GM19043 (cell line): Measurements from ENCODE around the gene INHBC.
"Not testable (repeated sequence)": the region's sequence is repeated elsewhere in the genome, so short reads cannot be mapped to it uniquely, and the experiment has no call there.

ENCODE experiments used
- ATAC-seq: cut with Tn5 transposase; IDR thresholded peaks from one replicate; pipeline ENCODE4 v1.9.1; 2021; ENCODE audit warnings: low read depth; ENCODE audit not compliant: unreplicated experiment

INHBC gene

DNA sequence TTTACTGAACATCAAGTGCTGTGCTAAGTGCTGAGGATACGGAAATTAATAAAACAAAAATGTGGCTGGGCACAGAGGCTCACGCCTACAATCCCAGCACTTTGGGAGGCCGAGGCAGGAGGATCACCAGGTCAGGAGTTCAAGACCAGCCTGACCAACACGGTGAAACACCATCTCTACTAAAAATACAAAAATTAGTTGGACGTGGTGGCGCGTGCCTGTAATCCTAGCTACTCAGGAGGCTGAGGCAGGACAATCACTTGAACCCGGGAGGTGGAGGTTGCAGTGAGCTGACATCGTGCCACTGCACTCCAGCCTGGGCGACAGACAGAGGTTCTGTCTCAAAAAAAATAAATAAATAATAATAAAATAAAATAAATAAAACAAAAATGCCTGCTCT is 7.6 kb upstream of the INHBC start:
- not testable (repeated sequence) for ATAC-seq

DNA sequence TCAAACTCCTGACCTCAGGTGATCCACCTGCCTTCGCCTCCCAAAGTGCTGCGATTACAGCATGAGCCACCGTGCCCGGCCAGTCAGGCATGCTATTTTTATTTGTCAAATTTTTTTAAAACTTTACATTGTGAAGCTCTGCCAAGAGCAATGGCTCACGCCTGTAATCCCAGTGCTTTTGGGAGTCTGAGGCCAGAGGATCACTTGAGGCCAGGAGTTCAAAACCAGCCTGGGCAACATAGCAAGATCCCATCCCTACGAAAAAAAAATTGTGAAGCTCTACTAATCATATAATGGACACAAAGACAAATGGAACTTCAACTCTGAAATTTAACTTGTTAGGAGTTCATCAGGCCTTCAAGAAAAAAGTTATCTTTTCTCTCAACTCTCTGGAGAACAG is 5.6 kb upstream of the INHBC start:
- ATAC-seq = no peak

DNA sequence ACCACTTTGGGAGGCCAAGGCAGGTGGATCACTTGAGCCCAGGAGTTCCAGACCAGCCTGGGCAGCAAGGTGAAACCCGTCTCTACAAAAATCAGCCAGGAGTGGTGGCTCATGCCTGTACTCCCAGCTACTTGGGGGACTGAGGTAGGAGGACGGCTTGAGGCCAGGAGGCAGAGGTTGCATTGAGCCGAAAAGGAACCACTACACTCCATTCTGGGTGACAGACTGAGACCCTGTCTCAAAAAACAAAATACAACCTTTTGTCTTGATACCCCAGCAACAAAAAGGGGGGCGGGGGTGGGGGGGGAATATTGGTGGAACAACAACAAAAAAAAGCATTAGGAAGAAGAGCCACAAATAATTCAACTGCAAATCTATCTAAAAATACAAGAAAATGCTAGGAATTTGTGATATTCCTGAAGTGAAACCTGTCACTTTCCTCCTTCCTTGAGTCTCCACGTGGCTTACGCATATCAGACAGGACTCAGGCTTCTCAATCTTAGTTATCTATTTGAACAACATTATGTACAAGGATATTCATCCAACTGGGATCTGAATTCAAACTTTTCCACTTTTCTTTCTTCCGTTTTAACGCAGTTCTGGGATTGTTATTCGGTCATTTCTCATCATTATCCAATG is 5.0 kb upstream of the INHBC start:
- no peak for ATAC-seq

DNA sequence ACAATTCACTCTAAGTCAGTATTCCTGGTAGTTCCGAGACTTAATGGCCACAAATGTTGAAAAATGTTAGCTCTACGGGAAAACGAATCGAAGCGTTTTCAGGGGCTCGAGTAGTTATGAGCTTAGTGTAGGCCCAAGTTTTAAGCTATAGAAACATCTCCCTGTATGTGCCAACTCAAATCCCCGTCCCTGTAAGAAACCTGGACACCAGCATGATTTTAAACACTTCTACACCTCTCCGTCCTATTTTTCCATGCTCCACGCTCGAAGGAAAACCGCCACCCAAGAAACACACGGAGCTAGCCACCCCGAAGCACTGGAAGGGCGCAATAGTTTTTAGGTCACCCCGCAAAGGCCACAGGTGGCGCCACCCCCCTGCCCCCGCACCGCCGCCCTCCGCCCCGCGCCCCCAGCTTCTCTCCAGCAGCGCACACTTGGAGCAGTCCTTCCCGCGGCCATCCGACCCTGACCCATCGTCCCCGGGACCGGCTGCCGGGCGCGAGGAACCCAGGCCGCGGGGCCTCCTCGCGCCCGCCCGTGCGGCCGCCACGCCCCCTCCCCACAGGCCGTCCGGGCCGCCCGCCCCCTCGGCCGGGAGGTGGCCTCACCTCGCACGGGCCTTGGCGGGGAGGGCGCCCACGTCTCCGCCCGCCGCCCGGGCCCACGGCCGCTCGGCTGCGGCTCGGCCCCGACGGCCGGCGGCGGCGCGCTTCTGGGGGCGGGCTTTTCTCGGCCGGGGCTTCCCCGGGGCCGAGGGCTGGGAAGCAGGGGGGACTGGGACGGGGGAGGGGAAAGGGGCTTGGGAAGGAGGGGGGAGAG is 4.3 kb upstream of the INHBC start:
- ATAC-seq = peak; percentile 43

DNA sequence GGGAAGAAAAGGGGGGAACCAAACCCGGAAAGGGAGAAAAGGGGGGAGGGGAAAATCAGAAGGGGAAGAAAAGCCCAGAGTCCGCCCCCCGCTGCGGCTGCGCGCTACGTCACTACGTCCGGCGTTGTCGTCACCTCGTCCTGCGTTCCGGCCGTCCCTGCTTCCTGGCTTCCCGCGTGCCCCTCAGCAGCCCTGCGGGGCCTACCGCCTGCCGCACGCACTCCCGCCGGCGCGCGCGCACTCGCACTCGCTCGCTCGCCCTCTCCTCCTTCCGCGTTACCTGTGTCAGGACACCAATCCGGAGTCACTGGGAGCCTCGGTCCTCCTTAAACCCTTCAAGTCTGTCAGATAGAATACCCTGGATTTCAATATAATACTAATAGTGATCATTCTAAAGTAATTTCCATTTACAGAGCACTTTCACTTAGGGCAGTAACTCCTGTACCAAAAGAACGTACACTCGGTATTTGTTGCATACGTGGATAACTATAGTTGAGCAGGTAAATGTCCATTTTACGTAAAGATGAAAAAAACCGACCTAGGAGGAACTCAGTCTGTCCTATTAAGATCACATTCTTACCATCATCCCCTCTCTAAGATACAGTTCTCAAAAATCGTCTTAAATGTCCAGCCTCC is 3.5 kb upstream of the INHBC start, which contains the start of gene R3HDM2:
R3HDM2 (minus strand) TSS at position 113 of the 636 bp plus-strand sequence. CDS start 120,615 bp downstream, outside the sequence.
- ATAC-seq = peak; percentile 94

DNA sequence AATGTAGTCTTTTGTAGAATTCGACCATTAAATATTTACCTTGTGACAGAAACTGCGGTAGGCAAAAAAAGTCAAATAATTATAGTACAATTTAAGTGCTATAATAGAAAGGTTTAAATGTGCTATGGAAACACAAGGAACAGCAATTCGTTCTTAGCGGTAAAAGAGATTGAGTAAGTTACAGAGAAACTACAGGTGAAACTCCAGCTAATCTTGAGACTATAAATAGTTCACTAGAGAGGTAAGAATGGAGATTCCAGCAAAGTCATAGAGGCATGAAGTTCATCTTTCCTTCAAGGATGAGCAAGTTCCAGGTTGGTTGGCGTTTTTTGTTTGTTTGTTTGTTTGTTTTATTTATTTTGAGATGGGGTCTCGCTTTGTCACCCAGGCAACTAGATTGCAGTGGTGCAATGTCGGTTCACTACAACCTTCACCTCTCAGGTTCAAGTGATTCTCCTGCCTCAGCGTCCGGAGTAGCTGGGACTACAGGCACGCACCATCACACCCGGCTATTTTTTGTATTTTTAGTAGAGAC is 2.9 kb upstream of the INHBC start:
- no peak for ATAC-seq

DNA sequence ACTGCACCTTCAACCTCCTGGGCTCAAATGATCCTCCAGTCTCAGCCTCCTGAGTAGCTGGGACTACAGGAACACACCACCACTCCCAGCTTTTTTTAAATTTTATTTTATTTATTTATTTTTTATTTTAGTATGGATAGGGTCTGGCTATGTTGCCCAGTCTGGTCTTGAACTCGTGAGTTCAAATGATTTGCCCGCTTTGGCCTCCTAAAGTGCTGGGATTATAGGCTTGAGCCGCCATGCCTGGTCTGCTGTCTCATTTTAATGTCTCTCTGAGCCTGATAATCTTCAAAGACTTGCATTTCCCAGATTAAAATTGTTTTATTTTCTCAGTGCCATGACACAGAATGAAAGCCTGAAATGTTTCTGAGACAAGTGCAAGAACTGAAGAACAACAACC is 1.2 kb upstream of the INHBC start:
- ATAC-seq = no peak

DNA sequence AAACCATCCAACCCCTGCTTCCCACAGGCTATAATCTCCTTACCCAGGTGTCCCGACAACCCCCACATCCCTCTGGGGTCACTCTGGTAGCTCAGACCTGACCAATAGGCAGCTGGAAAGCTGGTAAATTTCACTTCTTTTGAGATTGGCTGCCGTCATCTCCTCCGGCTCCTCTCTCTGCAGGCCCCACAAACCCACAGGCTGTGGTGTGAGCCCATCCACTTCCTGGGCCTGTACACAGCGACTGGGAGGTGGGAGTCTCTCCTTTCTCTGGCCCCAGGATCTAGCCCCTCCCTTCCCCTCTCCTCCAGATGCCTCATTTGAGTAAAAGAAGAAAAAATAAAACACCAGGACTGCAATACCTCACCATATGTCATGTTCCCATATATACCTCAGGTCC is 709 bp downstream of the INHBC start:
- no peak for ATAC-seq

DNA sequence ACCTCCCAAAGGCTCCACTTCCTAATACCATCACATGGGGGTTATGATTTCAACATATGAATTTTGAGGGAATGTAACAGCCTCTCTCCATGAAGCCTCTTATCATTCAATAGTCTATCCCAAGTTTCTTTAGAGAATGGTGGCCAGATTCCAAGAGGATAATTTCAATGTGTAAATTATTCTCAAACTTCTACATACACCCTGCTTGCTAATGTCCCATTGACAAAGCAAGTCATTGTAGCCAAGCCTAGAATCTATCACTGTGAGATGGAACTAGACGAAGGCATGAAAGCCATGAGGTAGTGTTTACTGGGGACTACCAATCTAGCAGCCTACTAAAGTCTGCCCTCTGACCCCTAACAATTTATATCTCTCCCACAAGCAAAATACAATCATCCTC is 3.8 kb downstream of the INHBC start:
- ATAC-seq = no peak

DNA sequence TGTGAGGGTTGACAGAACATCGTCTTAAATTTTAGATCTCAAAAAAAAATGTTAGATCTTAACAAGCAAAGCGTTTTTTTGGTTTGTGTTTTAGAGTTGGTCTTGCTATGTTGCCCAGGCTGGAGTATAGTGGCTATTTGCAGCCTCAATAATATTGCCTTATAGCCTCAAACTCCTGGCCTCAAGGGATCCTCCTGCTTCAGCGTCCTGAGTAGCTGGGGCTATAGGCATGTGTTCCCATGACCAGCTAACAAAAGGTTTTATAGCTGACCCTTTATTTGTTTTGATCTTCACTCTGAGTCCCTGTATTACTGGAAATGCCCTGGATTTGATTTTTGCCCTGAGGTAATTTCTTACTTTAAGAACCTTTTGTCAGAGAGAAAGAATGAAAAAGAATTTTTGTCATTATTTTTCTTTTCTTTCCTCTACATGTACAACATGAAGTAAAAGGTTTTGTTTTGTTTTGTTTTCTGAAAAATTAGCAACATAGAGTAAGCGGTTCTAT is 5.2 kb downstream of the INHBC start:
- ATAC-seq = no peak

DNA sequence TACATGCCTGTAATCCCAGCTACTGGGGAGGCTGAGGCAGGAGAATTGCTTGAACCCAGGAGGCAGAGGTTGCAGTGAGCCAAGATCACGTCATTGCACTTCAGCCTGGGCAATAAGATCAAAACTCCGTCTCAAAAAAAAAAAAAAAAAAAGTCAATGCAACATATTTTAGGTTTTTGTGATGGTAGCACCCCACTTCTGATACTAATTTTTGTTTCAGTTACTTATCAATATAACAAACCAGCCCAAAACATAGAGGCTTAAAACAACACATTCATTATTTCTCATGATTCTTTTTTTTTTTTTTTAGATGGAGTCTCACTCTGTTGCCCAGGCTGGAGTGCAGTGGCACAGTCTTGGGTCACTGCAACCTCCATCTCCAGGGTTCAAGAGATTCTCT is 6.8 kb downstream of the INHBC start:
- not testable (repeated sequence) for ATAC-seq

DNA sequence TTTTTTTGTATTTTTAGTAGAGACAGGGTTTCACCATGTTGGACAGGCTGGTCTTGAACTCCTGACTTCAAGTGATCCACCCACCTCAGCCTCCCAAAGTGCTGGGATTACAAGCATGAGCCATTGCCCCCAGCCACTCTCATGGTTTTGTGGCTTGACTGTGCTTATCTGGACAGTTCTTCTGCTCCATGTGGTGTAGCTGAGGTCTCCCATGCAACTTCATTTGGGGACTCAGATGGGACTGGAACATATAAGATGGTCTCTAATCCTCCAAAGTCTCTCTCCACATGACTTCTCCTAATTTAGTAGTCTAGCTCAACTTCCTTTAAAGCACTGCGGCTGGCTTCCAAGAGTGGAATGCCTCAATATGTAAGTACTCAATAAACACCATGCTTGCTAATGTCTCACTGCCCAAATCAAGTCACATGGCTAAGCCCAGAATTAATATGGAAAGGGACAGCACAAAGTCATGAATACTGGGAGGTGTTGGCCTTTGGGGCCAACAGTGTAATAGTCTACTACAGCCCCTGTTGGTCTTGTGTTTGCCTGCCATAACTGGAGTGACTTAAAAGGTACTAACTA is 7.4 kb downstream of the INHBC start:
- ATAC-seq = no peak

DNA sequence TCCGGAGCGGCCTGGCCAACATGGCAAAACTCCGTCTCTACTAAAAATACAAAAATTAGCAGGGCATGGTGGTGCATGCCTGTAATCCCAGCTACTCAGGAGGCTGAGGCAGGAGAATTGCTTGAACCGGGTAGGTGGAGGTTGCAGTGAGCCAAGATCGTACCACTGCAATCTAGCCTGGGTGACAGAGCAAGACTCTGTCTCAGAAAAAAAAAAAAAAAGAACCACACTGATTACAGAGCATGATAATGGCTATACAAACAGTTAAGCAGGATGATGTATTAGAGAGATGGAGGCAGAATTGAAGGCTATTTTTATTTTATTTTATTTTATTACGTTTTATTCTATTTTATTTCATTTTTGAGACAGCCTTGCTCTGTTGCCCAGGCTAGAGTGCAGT is 9.8 kb downstream of the INHBC start:
- not testable (repeated sequence) for ATAC-seq

DNA sequence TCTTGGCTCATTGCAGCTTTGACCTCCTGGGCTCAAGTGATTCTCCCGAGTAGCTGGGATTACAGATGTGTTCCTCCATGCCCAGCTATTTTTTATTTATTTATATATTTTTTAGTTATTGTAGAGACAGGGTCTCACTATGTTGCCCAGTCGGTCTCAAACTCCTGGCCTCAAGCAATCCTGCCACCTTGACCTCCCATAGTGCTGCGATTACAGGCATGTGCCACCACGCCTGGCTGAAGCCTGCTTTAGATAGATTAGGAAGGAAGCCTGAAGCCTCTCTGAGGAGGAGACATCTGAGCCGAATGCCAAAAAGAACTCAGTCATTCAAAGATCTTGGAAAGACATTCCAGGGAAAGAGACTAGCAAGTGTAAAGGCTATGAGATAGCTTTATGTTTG is 10.2 kb downstream of the INHBC start:
- ATAC-seq = no peak

DNA sequence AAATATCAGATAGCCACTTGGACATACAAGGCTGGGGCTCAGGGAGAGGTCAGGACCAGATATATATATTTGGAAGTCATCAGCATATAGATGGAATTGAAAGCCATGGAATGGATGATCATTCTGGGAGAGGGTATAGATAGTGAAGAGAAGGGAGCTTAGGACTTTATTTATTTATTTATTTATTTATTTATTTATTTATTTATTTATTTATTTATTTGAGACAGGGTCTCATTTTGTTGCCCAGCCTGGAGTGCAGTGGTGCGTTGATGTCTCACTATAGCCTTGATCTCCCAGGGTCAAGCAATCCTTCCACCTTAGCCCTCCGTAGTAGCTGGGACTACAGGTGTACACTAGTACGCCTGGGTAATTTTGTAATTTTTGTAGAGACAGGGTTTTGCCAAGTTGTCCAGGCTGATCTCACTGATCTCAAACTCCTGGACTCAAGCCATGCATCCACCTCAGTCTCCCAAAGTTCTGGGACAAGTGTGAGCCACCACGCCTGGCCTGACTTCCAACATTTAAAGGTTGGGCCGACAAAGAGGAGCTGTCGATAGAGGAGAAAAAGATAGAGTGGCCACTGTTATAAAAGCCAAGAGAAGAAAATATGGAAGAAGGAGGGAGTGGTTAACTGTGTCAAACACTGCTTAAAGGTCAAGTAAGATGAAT is 11.8 kb downstream of the INHBC start:
- no peak for ATAC-seq

DNA sequence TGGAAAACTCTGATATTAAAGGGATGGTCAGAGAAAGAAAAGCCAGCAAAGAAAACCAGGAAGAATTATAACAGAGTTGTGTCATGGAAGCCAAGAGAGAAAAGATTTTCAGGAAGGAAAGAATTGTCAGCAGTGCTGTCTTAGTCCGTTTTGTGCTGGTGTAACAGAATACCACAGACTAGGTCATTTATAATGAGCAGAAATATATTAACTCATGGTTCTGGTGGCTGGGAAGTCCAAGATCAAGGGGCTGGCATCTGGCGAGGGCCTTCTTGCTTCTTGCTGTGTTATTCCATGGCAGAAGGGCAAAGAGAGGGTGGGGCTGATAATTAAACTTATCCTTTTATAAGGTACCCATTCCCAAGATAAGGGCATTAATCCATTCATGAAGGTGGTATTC is 14.1 kb downstream of the INHBC start:
- no peak for ATAC-seq

DNA sequence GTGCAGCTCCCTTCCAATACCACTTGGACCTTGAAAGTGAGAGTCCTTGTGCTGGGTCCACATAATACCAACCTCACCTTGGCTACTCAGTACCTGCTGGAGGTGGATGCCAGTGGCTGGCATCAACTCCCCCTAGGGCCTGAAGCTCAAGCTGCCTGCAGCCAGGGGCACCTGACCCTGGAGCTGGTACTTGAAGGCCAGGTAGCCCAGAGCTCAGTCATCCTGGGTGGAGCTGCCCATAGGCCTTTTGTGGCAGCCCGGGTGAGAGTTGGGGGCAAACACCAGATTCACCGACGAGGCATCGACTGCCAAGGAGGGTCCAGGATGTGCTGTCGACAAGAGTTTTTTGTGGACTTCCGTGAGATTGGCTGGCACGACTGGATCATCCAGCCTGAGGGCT is 14.8 kb downstream of the INHBC start:
- ATAC-seq = no peak

DNA sequence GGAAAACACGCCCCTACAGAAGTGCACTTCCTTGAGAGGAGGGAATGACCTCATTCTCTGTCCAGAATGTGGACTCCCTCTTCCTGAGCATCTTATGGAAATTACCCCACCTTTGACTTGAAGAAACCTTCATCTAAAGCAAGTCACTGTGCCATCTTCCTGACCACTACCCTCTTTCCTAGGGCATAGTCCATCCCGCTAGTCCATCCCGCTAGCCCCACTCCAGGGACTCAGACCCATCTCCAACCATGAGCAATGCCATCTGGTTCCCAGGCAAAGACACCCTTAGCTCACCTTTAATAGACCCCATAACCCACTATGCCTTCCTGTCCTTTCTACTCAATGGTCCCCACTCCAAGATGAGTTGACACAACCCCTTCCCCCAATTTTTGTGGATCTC is 15.5 kb downstream of the INHBC start:
- ATAC-seq = no peak

DNA sequence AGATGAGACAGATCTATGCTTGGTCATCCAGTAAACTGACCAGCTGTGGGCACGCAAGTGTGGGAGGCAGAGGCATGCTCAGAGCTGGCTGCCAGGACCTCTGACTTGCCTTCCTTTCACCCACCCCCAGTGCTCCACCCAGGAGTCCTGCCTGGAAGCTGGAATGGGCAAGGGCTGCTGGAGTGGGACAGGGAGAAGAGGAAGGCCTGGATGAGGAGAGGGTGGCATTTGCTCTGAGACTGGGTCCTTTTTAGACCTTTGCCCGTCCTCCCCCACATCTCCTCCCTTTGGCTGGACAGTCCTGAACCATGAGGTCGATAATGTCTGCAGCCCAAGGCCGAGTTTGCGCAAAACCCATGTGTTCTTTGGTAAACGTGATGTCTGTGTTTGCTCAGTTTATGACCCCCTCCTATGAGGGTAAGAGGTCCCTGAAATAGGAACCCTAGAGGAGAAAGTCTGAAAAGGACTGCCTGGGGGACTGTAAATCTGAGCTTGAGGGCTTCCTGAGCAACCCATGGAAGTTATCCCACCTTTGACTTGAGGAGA is 16.7 kb downstream of the INHBC start:
- ATAC-seq = no peak
